ENCODE data around the gene ZSWIM7.

ZSWIM7 gene

GRCh38 chr17:15947271-15947670 lies 52.2 kb downstream of the ZSWIM7 start:
- Mint-ChIP-seq H3K36me3 (ENCODE audit: low read depth) (no peaks in the 10 kb centered on the region), H3K4me3 (peak overlapping the region; percentile 73 to 87 (median 84)), H3K9me3 (no peaks in the 10 kb centered on the region), H3K4me1 (peaks cover 25% of the 10 kb centered on the region), H3K27me3 (ENCODE audit: low read depth) (peaks cover 45% of the 10 kb centered on the region), H3K27ac (no peak overlapping the region)
- TF ChIP-seq CTCF (IDR thresholded peaks at IDR 0.05; ENCODE audit: unreplicated experiment in 3 of 3), result no peak

GRCh38 chr17:15946611-15947120 lies 52.8 kb downstream of the ZSWIM7 start:
- no peaks in the 10 kb centered on the region for H3K36me3 Mint-ChIP-seq (ENCODE audit: low read depth)
- no peaks in the 10 kb centered on the region for H3K9me3 Mint-ChIP-seq
- peak overlapping the region in 1 of 3 experiments; percentile 53 for H3K27ac Mint-ChIP-seq
- H3K4me3 Mint-ChIP-seq, result peak overlapping the region; percentile 73 to 87 (median 84)
- H3K4me1 Mint-ChIP-seq, result peaks cover 25% of the 10 kb centered on the region
- H3K27me3 Mint-ChIP-seq (ENCODE audit: low read depth), result peaks cover 49% of the 10 kb centered on the region
- TF ChIP-seq CTCF (IDR thresholded peaks at IDR 0.05; ENCODE audit: unreplicated experiment in 3 of 3), result no peak

- H3K27me3 Mint-ChIP-seq (ENCODE audit: low read depth), result peaks cover 50% of the 10 kb centered on the region
- H3K27ac Mint-ChIP-seq, result peak overlapping the region in 1 of 3 experiments; percentile 53
- peaks cover 25% of the 10 kb centered on the region for H3K4me1 Mint-ChIP-seq
- peak overlapping the region; percentile 80 to 87 (median 84) for H3K4me3 Mint-ChIP-seq
- H3K9me3 Mint-ChIP-seq, result no peaks in the 10 kb centered on the region
- no peaks in the 10 kb centered on the region for H3K36me3 Mint-ChIP-seq (ENCODE audit: low read depth)
- no peak for TF ChIP-seq CTCF (IDR thresholded peaks at IDR 0.05; ENCODE audit: unreplicated experiment in 3 of 3)
Measured at GRCh38 chr17:15945527-15946191, 53.8 kb downstream of the ZSWIM7 start.

GRCh38 chr17:15944759-15945526 lies 54.6 kb downstream of the ZSWIM7 start, which contains the start of gene ADORA2B:
ADORA2B (plus strand) TSS chr17:15945130; CDS start chr17:15945249, 119 bp downstream.
- Mint-ChIP-seq H3K9me3 (no peaks in the 10 kb centered on the region), H3K27me3 (ENCODE audit: low read depth) (peaks cover 45% of the 10 kb centered on the region), H3K4me1 (peaks cover 23% of the 10 kb centered on the region), H3K36me3 (ENCODE audit: low read depth) (no peaks in the 10 kb centered on the region), H3K4me3 (peak within 1 kb of the TSS; percentile 87 to 89 (median 88)), H3K27ac (peak within 1 kb of the TSS in 2 of 3 experiments; percentile 3 to 52)
- peak; percentile 47 to 63 (median 47) for TF ChIP-seq CTCF (IDR thresholded peaks at IDR 0.05; ENCODE audit: unreplicated experiment in 3 of 3)

- no peaks in the 10 kb centered on the region for H3K9me3 Mint-ChIP-seq
- peaks cover 20% of the 10 kb centered on the region for H3K4me1 Mint-ChIP-seq
- H3K27ac Mint-ChIP-seq, result peak overlapping the region in 2 of 3 experiments; percentile 3 to 52
- peaks cover 43% of the 10 kb centered on the region for H3K27me3 Mint-ChIP-seq (ENCODE audit: low read depth)
- TF ChIP-seq CTCF (IDR thresholded peaks at IDR 0.05; ENCODE audit: unreplicated experiment in 3 of 3), result no peak
- peak overlapping the region; percentile 83 to 89 (median 88) for H3K4me3 Mint-ChIP-seq
- no peaks in the 10 kb centered on the region for H3K36me3 Mint-ChIP-seq (ENCODE audit: low read depth)
Measured at GRCh38 chr17:15943971-15944758, 55.3 kb downstream of the ZSWIM7 start.

Measured in nephron (organoid).